Ammon's horn (tissue), 1 donor: ENCODE measurements around the gene GBP4.

Experiments used
- DNase-seq: peaks from one replicate; pipeline ENCODE4 v3.0.0-alpha.2; 2016; ENCODE audit warnings: low spot score

GBP4 gene

DNA sequence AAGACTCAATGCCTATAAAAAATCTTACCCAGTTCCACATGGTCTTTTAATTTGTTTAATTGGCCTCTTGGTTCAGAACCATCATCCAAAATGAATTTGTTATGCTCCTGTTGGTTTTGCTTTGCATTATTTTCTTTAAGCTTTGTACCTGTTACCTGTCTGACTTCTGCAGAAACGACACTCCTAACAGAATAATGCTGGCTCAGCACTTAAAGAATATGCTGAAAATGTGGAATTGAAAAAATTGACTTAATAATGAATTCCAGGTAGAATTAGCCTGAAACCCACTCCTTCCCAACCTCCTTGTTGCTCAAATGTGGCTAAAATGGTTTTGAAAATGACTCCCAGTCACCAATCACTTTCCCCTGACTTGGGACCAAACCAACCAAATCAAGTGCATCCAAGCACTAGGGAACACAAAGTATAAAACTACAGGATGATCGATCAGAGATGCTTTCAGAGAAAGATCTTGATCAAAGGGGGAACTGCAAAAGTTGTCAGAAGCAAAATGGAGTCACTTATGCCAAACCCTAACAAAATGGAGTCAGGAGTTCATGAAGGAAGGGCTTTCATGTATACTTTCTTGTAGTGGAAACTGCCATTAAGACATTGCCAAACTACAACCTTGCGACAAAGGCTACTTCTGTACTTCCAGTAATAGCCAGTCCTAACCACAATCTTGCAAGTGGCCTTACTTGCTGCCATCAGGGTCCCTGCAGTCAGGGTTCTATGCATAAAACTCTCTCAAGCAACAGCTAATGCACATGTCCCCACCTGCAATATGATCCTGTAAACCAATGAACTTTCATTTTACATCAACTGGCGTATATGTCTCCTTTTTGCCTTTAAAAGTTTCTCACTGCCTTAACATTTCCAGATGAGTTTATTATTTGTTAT lies 28.3 kb downstream of the GBP4 start:
- no peak for DNase-seq

DNA sequence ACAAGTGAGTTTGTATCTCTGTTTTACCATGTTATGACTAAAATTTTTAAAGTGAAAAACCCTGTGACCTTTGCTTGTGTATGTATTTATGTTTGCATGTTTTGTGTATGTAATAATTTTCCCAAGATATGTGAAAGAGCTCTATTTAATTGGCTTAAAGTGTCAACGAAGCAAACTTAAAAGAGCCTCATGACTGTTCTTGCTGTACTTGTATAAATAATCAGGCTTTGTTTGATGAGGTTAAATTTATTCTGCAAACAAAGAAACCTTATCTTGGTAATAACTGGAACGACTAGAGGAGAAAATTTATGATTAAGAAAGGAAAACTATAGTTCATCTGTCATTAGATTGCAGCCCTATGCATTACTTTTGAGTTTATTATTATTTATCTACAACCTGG lies 29.6 kb downstream of the GBP4 start:
- DNase-seq: no peak

DNA sequence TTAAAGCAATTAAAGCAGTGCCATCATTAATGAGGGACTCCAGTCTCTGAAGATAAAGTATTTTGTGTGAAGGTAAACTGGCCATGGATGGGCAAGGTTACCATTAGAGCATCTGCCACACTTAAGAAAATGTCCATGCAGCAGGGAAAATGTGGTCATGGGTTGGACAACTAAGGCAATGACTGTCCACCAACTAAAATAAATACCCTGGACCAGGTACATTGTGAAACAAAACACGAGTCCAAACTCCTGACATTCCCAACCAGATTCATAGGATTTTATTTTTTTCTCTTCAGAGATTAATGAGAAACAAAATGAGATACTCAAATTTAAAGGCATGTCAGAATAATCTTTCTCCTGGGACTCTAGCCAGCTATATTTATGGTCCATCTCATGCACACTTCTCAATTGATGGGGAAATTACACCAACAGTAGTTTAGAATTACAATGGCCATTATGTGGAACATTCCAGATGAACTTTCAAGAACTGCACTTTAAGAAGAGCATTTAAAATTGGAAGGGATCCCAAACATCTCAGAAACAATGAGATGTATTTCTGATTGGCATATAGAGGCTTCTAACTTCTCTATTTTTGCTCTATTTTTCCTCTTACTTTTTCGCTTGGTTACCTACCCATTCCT lies 31.0 kb downstream of the GBP4 start:
- no peak for DNase-seq

DNA sequence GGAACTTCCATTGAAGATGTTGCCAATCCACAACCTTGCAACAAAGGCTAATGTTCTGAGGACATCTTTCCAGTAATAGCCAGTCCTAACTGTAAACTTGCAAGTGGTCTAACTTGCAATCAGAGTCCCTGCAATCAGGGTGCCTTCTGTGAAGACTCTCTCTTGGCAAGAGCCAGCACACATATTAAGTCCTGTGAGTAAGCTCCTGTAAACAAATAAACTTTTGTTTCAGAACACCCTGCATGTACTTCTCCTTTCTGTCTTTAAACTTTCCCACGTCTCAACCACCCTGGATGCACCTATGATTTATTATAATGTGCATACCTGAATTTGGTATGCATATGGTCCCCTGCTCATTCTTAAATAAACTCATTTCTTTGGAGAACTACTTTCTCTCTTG lies 32.0 kb downstream of the GBP4 start:
- no peak for DNase-seq

DNA sequence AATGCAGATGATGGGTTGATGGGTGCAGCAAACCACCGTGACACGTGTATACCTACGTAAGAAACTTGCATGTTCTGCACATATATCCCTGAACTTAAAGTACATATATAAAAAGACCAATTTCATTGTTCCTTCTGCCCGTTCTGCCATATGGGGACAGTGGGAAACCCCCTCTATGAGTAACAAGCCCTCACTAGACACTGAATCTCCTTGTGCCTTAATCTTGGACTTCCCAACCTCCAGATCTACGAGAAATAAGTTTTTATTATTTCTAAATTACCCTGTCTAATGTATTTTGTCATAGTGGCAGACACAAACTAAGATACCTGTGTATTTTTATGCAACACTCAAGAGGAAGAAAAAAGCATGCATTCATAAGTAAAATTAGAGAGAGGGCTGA lies 32.9 kb downstream of the GBP4 start:
- no peak for DNase-seq

DNA sequence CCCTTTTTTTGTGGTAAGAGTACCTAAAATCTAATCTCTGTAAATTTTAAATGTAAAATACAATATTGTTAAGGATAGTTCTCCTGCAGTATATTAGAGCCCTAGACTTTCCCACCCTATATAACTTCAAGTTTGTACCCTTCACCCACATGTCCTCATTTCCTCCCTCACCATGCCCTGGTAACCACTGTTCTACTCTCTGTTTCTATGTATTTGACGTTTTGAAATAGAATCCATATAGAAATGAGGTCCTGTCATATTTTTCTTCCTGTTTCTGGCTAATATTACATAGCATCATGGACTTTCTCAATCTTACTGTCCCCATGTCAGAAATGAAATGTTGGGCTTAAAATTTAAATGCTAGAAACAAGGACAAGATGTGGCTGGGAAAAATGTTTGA lies 47.7 kb downstream of the GBP4 start:
- no peak for DNase-seq

DNA sequence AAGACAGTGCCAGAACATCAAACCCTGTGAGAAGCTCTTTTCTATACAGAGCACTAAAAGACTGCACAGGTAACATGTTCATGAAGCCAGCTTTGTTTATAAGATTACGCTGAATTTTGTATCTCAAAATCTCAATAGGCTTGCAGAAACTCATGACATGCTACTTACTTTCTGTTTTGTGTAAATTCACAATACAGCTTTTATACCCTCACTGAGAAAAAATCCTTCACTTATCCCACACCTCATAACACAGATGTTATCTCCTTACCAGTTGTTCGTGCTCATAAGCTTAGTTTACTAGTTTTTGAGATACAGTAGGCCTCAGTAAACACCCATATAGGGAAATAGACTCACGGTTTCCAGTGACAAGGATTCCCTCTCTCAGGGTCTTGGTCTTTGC lies 48.8 kb downstream of the GBP4 start:
- DNase-seq: no peak

DNA sequence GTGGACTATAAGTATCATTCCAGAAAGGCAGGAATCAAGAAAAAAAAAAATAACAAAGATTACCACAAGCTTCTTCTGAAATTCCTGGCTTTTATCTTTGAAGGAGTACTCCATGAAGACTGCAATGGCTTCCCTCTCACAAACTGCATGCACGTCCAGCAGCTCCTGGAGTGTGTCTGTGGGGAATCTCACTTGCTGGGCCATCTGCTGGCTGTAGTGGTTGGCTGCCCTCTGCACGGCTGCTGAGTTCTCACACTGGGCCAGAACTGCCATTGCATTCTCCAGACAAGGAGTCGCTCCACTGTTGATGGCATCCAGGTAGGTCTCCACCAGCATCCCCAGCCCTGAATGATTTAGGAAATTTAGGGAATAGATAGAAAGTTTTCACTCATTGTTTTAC lies 49.5 kb downstream of the GBP4 start:
- DNase-seq: peak; percentile 53

DNA sequence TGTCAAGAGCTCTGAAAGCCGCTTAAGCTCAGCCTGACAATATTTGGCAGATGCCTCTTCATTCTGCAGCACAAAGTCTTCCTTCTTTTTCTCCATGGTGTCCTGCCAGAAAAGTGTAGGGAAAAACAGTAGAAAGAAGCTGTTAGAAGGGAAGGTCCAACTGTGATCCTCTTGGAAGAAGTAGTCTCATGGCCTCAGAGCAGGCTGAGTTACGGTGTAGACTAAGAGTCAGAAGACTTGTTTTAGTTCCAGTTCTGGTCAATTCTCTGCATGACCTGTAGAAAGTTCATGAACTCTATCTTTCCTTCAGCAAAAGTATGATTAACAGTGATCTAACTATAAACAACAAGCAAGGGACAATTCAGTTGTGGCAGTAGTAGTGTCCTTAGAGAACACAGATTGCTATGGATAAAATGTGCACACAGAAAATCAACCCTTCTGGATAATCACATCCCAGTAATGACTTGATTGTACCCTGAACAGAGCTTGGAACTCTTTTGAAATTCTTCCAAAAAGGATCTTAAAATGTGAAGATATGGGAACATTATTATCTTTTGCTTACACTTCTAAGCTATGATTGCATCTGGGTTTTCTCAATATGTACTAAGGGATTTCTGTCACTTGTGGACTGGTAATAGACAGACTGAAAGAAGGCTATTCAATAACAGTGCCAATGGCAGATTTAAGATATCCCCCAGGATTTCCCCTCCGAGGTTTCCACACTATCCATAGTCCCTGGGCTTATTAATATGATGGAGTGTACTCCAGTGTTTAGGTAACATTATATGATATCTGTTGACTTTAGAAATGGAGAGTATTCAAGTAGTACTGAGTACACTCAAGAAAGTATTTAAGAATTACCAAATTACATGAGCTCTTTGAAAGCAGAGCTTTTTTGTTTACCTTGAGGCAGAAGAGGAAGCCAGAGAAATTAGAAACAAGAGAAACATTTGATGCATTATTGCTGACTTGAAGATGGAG lies 50.8 kb downstream of the GBP4 start:
- no peak for DNase-seq

DNA sequence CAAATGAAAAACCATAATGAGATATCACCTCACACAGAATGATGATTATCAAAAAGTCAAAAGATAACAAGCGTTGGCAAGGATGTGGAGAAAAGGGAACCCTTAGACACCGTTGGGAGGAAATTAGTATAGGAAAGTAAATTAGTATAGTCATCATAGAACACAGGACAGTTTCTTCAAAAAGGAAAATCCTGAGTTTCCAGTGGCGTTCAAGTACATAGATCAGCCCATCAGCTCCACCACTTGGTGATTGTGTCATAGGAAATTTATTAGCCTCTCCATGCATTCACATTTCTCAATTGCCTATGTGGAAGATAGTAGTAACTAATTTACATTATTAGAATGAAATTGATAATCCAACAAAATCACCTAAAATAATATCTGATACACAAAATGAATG lies 52.0 kb downstream of the GBP4 start:
- no peak for DNase-seq

DNA sequence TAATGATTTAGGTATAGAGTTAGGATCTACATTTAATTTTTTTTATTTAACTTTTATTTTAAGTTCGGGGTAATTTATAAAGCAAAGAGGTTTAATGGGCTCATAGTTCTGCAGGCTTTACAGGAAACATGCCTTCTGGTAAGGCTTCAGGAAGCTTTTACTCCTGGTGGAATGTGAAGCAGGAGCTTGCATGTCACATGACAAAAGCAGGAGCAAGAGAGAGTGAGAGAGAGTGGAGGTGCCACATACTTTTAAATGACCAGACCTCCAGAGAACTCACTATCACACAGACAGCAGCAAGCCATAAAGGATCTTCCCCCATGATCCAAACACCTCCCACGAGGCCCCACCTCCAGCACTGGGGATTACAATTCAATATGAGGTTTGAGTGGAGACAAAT lies 55.3 kb downstream of the GBP4 start:
- no peak for DNase-seq

DNA sequence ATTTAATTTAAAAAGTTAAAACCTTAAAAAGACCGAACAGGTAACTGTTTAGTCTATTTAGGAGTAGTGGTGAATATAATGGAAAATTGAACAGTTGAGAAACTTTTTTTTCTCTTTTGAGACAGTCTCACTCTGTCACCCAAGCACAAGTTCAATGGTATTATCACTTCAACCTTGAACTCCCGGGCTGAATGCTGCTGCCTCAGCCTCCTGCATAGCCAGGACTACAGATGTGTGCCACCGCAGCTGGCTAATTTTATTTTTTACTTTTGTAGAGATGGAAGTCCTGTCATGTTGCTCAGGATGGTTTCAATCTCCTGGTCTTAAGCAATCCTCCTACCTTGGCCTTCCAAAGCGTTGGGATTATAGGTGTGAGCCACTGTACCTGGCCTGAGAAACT lies 56.6 kb downstream of the GBP4 start:
- DNase-seq: no peak

DNA sequence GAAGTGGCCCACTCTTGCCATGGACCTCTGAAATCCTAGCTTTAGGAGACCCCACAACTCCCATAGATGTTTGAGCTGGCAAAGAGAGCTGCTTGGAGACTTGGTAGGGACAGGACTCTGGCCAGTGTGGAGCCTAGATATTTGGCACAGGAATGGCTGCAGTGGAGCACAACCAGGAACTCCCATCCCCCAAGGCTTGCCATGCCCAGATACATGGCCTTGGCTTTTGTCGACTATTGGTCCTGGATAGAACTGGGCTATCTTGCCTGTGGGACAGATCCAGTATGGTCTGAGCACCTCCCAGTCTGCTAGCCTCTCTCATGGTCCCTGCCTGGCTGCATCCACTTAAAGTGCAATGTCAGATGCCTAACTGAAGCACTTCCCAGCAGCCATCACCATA lies 65.0 kb downstream of the GBP4 start:
- DNase-seq: no peak
